Renal cortical epithelial cell (primary cell): Measurements from ENCODE around the gene SAMD8. TPM values are rescaled to one million over a fixed set of nuclear protein-coding genes. Genes with fewer than 3 reads are reported as not detected.
"Not testable (repeated sequence)": the region's sequence is repeated elsewhere in the genome, so short reads cannot be mapped to it uniquely, and the experiment has no call there.

Experiments
- DNase-seq: peaks from one replicate; pipeline ENCODE4 v3.0.0-alpha.2; 2011; ENCODE audit warnings: low read depth
- total RNA-seq: library from RNA; depleted of rRNA; stranded (reverse); fragments of >200 nt; gene quantifications from 2 replicates; pipeline ENCODE4 v1.2.3, GENCODE V29; 2014

SAMD8 gene
- total RNA-seq, 1 donor from 2014 or later, result 36.4 TPM

DNA sequence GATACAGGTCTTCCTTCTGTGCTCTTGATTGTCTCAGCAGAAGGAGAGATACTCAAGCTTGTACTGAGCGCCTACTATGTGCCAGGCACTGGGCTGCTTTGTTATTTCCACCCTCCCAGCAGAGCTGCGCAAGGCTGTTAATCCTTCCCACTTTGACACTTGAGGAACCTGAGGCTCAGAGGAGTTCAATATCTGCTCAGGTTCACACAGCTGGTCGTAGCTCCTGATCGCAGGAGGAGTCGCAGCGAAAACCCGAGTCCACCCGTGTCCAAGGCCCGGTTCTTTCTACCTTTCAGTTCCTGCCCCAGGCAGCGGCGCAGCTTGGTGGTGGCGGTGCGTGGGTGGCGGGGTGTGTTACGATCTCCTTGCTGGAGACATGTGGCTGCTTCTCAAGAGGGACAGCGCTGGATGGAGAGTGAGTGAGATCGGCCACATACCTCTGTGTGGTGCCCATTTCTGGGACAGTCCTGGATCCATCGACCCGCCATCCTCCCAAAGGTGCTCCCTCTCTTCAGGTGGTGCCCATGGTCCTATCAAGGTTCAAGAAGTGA lies 26.5 kb upstream of the SAMD8 start:
- DNase-seq, result no peak

DNA sequence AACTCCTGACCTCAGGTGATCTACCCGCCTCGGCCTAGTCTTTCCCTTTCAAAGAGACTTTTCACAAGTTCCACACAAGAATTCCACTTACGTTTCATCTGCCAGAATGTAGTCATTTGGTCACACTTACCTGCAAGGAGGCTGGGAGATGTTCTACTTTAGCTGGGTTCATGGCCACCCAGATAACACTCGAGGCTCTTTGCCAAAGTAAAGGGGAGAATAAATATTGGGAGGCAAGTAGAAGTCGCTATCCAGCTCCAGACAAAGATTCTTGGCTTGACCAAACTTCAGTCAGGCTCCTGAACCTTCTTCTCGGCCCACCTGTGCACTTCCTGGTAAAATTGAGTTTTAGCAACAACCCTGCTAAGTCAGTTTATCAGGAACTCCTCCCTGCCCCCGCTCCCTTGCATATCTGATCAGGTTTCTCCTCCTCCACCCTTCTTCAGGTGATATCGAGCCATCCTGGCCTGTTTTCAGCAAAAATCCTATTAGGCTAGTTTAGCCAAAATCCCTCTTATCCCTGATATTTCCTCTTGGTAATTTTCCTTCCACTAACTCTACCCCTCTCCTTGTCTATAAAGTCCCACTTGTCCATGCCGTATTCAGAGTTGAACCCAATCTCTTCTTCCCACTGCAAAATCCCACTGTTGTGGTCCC lies 25.1 kb upstream of the SAMD8 start:
- no peak for DNase-seq

DNA sequence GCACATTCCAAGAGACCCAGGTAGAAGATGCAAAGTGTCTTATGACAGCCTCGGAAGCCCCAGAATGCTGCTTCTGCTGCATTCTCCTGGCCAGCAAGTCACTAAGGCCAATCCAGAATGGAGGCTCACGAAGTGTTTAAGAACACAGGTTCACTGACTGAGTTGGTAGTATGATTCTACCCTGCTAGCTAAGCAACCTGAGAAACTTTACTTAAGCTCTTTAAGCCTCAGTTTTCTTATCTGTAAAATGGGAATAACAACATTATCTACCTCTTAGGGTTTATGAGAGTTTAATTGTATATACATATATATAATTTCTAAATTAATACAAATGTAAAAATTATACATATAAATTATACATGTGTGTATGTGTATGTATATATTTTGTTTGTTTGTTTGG lies 22.8 kb upstream of the SAMD8 start:
- no peak for DNase-seq

DNA sequence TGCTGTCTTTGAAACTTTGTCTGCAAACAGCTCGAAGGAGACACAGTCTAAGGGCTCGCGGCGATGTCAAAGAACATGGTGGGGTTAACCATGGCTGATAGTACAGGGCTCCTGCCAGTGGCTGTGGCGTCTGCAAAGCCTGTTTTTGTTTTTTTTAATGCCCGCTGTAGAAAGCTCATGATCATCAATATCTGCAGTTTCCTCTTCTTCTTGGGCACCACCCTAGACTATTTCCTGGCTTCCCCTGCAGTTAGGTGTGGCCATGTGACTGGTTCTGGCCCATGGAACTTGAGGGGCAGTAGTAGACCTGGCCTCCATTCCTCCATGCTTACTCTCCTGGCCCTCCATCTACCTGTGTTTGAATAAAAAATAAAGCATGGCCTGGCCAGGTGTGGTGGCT lies 21.8 kb upstream of the SAMD8 start:
- DNase-seq, result no peak

DNA sequence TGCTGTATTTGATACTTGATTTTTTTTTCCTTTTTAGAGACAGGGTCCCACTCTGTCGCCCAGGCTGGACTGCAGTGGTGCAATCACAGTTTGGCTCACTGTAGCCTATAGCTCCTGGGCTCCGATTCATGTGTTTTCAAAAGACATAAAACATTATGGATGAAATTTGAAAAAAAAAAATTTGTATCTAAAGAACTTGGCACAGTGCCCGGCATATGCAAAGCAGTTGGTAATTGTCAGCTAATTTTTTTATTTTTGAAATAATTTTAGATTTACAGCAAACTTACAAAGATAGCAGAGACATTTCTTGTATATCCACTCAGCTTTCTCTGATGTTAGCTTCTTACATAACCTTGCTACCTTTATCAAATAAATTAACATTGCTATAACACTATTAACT lies 20.3 kb upstream of the SAMD8 start:
- DNase-seq, result no peak

DNA sequence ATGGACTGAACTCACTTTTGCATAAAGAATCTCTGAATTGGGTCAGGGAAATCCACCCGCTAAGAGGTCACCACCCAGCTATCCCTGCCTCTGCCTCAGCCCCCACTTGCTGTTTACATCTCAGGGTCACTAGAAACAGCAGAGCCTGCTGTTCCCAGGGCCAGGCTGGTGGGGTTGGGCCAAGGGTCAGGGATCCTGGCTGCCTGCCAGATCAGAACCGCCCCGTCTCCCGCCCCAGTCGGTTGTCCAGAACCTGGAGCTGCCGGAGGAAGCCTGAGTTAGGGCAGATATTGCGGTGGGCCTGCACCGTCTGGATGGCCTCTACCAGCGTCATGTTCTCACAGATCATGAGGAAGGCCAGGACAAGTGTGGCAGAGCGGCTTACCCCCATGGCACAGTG lies 17.0 kb upstream of the SAMD8 start:
- no peak for DNase-seq

DNA sequence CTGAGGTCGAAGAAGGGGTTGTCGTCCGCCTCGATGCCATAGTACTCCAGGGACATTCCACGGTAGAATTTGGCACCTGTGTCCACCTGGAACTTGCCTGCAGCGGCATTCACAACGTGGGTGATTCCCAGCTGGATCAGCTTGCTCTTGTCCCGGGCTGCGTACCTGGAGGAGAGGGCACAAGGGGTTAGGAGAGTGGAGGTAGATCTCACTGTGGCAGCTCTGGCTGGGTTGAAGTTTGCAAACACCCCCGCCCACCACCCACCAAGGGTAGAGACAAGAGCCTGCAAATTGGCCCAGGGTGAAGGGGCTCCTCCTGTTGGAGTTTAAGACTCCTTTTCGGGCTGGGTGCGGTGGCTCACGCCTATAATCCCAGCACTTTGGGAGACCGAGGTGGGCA lies 15.8 kb upstream of the SAMD8 start:
- DNase-seq, result no peak

DNA sequence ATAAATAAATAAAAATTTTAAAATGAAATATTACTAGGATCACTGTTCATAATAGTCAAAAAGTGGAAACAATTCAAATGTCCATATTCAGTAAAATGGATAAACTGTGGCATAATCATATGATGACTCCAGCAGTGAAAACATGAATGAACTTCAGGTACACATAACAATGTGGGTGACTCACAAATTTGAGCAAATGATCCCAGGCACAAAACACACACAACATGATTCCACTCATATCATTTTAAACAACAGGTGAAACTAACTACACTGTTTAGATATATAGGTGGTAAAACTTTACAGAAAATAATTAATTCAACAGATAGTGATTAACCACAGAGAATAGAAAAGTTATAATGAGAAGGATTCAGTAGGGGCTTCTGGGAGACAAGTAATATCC lies 14.7 kb upstream of the SAMD8 start:
- DNase-seq, result peak; percentile 4

DNA sequence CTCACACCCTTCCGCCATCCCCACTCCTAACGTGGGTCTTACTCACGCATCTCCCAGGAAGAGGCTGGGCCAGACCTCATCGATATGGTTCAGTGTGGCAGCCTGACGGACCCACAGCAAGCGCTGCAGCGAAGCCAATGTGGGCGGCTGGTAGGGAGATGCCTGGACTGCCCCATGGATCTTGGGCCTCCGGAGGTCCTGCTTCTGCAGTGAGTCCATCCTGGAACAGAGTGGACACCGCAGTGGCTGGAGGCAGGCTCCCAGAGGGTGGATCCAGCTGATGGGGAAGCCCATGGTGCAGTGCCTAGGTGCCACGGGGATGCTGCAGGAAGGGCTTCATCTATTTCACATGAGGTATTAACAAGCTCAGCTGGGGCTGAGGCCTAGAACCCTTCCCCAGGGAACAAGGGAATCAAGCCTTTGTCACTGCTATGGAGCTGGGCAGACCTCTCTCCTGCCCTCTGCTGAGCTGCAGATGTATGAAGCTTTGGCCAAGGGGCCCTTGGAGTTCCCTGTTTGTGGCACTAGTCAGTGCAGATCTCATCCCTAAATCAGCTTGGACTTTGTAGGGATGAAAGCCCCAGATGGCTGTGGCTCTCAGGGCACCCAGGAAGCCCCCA lies 13.7 kb upstream of the SAMD8 start:
- no peak for DNase-seq

DNA sequence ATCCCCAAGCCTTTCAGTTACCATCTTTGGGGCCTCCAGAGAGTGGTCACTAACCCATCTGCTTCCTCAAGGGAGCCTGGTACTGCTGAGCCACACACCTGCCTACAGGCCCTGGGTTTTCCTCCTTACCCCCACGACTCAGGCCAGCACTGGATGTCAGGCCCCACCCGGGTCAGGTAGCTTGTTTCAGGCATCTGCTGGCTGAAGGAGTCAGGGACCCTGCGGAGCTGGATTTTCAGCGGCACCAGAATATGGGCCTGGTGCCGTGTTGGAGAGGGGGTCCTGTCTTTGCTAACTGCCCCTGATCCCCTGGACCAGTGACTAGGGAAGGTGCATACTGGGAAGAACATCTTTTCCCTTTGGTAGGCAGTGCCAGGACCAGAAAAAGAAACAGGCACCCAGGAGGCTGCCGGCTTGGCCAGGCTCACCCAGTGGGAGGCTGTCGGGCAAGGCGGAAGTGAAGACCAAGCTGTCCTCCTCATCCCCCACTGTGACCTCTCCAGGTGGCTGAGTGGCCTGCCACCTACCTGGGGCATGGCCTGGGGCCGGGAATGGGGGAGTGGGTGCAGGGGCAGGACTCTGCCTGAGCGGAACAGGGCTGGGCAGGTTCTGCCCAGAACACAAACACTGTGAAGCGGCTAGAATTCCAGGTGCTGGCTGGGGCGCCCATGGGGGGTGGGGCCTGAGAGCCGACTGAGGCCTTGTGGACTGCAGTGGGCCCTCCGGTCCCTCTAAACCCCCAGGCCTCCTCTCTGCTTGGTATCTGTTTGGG lies 12.4 kb upstream of the SAMD8 start:
- no peak for DNase-seq

DNA sequence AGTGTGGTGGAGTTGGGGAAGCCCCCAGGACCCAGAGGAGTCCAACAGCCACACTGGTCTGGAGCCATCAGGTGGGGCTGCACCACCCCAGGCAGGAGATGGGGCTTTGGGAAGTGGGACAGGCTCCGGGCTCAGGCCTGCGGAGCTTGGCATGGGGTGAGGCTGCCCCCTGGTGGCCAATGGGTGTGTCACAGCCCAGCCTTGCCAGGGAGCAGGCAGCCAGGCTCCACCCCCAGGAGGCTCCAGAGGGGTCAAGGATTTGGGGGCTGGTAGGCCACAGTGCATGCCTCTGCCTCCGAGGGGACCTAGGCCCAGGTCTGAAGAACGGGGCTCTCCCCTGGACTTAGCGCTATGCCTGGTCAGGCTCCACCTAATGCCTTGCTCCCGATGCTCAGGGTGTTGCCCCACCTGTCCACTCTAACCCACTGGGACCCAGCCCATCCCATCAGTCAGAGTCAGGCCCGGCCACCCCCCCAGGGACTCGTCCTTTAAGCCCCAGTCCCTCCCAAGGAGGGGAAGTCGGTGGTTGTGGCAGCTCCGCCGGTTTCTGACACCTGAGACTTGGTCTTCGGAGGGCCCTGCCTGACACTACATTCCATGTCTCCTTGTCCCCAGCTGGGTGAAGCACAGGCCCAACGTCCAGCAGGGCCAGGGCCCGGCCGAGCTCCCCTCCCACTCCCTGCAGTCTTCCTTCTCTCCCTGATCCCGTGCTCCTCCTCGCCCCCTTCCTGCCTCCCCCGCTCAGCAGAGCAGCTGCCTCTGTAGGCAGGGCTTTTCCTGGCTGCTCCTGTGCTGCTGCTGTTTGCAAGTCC lies 11.3 kb upstream of the SAMD8 start:
- peak; percentile 16 for DNase-seq

DNA sequence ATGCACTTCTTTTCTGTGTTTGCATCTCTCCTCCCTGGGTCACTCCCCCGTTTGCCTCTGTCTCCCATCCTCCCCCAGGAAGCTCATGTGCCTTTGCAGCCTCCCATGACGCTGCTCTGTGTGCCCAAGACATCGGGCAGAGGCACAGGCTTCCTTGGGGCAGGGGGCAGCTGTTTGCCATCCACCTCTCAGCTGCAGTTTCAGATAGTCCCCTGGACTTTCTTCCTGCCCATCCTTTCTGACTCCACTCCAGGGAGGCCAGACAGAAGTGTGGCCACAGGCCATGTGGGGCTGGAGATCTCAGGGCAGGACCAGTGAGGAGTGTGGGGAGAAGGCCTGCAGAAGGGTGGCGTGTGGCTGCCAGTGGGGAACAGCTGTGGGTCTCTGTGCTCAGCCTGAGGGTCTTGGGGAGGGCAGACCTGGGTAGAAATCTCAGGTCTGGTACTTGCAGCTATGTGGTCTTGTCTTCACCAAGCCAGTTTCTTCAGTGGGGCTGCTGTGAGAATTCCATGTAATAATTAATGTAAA lies 10.6 kb upstream of the SAMD8 start:
- no peak for DNase-seq

DNA sequence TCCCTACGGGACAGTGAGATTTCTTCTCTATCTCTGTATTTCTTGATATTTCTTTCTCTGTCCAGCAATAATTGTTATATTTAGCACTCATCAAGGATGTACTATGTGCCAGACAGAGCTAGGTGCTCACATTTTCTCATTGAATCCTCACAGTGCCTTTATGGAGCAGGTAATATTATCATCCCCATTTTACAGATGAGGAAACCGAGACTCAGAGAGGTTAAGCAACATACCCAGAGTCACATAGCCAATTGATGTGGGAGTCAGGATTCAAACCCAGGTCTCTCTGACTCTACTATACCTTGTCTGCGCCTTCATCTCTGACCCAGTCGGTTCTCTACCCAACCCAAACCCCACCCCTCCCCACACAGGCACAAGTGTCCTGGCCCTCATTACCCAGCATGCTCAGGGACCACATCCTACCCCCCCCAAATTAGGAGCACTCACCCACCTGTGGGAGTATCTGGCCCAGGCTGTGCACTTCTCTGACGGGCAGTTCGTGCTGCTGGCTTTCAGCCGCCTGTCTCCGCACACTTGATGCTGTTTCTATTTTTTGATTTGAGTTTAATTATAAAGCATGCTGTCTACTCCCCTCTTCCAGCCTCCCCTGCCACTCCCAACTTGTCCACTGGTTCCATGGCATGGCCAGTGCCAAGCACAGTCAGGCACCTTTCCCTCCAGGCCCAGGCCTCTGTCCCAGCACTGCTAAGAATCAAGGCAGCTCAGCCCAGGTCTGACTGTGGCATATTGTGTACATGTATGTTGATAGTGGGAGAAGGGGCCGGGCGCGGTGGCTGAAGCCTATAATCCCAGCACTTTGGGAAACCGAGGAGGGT lies 9.8 kb upstream of the SAMD8 start:
- no peak for DNase-seq

DNA sequence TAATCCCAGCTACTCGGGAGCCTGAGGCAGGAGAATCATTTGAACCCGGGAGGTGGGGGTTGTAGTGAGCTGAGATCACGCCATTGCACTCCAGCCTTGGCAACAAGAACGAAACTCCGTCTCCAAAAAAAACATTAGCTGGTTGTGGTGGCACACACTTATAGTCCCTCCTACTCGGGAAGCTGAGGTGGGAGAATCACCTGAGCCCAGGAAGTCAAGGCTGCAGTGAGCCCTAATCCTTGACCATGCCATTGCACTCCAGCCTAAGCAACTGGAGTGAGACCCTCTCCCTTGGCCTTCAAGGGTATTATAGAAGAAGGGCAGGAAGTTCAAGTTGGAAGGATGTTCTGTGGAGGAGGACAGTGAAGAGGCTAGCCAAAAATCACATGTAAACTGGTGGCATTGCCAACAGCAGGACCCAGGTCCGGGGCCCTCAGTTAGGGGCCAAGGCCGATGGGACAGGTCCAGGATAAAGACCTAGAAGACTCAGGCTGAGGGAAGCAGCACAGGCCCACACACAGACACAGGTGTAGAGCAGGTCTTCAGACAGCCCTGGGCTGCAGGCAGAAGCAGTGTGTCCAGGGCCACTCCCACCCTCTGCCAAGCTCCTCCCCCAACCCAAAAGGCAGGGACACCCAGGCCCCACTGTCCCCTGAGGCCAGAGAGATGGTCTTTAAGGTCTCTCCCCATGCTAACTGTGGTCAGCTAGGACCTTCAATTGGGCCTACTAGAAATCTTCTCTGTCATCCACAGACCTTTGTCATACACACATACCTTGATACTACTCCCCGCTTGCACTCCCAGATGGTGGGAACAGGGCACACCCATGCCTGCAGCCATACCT lies 8.4 kb upstream of the SAMD8 start:
- DNase-seq, result no peak

DNA sequence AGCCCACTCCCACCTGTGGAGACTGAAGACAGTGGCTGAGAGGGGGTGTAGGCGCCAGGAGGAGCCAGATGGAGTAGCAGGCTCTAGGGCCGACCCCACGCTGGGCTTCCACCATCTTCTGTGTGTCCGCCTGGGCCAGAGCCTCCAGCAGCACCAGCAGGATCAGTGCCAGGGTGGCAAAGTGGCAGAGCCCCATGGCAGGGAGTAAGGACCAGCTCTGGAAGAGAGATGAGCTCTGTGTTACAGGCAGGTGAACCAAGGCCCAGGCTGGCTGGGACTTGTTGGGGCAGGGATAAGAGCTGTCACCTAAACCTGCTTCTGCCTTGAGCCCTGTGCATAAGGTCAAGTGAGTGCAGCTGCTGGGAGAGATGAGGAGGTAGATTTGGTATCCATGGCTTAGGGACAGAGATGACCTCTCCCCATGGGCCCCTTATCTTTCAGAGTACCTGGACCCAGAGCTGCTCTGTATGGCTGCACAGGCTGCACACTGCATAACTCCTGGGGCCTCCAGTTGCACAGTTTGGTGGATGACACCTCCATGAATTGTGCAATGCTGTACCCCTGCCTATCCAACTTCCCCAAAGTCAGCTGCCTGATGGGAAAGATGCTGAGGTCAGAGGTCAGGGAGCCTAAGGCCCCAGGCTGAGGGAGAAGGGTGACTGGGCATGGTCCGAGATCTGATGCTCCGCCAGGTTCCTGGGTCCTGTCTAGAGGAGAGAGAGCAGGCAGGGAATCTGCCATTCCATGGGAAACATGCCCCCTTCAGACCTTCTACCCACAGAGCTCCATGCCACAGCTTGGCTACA lies 7.4 kb upstream of the SAMD8 start:
- no peak for DNase-seq

DNA sequence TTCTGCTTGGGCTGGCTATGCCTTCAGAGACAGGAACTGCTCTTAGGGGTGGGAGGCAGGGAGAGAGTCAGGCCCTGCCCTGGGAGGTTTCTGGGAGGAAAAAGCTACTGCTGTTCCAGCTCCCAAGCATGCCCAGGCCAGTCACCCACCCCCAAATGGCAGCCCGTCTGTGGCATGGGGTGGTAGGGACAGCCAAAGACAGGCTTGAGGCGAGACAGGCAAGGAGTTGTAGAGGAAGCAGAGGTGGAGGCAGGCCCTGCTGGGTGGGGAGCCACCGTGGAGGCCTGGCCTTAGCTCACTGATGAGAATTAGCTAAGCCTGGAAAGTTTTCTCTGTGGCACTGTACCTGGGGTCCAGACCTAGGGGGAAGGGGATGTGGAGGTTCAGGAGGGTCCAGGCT lies 6.6 kb upstream of the SAMD8 start:
- no peak for DNase-seq

DNA sequence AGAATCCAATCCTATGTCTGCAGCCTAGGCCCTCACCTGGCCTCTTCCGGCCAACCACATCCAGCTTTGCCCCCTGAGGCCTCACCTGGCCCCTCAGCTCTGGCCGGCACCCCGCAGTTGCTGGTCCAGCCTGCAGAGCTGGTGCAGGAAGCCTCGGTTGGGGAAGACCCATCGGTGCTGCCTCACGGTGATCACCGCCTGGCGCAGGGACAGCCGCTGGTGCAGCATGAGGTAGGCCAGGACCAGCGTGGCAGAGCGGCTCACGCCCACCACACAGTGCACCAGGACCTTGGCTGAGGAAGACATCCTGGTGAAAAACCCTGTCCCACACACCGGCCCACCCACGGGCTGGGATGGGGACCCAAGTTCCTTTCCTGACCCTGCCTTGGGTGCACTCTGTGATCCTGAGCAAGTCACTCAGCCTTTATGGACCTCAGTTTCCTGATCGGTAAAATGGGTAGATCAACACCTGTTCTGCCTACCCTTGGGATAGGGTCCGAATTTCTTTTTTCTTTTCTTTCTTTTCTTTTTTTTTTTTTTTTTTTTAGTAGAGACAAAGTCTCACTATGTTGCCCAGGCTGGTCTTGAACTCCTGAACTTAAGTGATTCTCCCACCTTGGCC lies 5.8 kb upstream of the SAMD8 start:
- DNase-seq, result no peak

DNA sequence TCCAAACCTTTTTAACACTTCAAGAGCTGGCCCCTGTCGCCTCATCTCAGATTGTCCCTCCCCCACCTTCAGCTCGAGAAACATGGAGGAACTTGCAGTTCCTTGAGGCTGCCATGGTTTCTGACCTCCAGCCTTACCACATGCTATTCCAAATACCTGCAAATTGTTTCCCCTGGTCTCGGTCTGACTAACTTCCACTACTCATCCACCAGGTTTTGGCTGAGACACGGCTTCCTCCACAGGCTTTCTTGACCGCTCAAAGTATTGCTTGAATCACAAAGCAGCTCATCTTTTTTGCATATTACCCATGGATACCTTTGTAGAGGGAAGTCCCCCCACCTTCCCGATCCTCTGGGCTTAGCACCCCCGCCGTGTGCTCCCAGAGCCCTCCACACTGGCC lies 5.2 kb upstream of the SAMD8 start:
- DNase-seq, result no peak

DNA sequence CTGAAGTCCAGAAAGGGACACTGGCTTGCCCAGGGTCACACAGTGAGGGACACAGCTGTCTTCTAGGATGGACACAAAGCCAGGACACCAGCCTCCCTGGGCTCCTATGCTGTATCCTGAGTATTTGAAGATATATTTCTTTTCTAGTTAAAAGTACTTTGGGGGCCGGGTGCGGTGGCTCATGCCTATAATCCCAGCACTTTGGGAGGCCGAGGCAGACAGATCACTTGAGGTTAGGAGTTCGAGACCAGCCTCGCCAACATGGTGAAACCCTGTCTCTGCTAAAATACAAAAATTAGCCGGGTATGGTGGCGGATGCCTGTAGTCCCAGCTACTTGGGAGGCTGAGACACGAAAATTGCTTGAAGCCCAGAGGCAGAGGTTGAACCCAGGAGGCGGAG lies 4.6 kb upstream of the SAMD8 start:
- DNase-seq, result not testable (repeated sequence)
